HG02943 (cell line): ENCODE data around the gene KRT3.
"Not testable (repeated sequence)": the region's sequence is repeated elsewhere in the genome, so short reads cannot be mapped to it uniquely, and the experiment has no call there.

Experiments
- ATAC-seq: cut with Tn5 transposase; IDR thresholded peaks from one replicate; pipeline ENCODE4 v1.9.1; 2021; ENCODE audit warnings: mild to moderate bottlenecking, low read depth, moderate library complexity; ENCODE audit not compliant: unreplicated experiment

KRT3 gene

DNA sequence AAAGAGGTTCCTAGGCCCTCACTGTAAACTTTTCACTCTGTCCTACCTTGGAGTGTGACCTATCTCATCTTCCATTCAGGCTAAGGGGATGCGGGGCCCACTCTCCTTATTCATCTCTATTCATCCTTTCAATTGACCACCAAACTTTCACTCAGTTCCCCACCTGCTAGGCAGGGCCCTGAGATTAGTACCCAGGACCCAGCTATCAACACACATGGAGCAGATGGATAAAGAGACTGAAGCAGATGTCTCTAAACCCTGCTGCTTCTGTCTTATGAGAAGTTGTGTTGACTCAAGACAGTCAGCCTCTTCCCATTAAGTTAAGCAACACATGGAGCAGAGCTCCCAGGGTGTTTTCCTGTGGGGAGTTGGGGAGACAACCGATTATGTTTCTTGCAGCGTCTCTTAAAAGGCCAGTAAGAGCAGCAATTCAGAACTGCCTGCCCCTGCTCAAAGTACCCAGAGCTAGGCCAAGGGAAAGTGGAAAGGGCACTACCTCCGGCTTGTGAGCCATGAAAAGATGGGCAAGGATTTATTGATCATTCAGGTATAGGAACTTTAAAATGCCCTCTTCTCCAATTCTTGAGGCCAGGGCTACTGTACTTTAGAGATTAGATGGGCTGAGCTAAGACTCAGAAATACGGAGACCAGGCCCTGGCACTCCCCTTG lies 29.4 kb downstream of the KRT3 start:
- ATAC-seq: no peak

DNA sequence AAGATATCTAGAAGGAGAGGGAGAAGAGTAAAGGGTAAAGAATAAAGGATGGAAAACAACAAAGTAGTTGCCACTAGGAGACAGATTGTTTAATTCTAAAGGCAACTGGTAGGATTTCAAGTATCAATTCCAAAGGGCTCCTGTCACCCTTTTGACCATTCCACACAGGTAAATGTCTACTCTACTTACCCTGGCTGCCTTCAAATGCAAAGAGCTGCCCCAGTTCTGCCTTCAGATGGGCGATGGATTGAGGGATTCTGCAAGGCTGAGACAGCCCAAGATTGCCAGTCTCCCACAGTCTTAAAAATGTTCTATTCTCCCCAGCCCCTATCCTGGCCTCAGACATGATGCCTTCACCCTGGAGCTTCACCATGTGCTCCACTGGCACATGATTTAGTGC lies 30.2 kb downstream of the KRT3 start:
- ATAC-seq: no peak

DNA sequence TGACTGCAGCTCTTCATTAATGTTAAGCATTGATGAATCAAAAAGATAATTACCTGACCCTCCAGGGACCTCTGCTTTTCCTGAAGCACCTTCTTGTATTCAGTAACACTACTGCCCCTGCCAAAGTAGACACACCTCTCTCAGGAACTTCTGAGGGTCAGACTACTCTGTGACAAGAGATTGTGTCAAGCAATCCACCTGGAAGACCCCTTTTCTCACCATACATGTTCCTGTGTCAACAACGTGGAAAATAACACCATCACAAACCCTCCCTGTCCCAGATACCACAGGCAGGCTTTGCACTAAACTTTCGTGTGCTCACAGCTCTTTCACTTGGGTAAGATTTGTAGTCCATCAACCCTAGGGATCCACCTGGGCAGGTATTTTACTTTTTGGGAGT lies 31.9 kb downstream of the KRT3 start:
- ATAC-seq: no peak

DNA sequence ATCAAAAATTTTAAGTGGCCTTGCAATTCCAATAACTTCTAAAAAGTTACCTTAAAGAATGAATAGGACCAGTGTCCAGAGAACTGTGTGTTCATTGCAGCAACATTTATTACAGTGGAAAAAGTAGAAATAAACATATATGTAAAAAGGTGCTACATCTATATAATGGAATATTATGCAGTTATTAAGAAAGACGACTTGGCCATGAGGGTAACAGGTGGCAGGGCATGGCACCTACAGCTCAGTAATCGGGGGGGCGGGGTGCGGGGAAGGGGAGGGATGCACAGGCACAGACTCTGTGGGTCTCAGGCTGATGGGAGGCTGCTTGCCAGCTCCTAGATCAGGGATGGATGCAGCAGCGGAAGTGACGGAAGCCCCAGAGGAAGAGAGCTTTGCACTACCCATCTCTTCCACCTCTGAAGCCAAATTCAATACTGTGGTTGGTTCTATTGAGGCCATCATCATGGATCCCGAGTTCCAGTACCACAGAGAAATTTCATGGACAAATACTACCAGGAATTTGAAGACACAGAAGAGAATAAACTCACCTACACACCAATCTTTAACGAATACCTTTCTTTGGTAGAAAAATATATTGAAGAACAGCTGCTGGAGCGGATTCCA lies 32.8 kb downstream of the KRT3 start:
- ATAC-seq: no peak

DNA sequence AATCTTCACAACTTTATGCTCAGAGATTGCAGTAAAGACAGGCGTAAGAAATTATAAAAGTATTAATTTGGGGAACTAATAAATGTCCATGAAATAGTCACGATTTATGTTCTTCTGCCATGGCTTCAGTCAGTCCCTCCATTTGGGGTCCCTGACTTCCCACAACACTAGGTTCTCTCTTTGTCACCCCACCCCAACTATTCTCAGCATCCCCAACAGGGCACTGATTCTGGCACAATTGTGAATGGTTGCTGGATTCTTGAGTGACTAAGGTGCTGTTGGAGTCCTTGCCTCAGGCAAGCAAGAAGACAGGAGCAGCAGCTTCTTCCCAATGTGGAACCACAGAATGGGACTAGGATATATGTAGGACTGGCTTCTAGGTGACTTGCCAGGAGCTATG lies 34.1 kb downstream of the KRT3 start:
- ATAC-seq: no peak

DNA sequence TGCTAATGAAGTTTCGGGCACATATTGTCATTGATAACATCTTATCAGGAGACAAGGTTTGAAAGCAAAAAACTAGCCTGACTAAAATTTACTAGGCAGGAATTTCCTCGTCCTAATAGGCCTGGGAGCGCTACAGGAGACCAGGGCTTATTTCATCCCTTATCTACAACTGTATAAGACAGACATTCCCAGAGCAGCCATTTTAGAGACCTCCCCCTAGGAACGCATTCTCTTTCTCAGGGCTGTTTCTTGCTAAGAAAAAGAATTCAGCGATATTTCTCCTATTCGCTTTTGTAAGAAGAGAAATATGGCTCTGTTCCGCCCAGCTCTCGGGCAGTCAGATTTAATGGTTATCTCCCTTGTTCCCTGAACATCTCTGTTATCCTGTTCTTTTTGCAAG lies 34.7 kb downstream of the KRT3 start:
- ATAC-seq: not testable (repeated sequence)

DNA sequence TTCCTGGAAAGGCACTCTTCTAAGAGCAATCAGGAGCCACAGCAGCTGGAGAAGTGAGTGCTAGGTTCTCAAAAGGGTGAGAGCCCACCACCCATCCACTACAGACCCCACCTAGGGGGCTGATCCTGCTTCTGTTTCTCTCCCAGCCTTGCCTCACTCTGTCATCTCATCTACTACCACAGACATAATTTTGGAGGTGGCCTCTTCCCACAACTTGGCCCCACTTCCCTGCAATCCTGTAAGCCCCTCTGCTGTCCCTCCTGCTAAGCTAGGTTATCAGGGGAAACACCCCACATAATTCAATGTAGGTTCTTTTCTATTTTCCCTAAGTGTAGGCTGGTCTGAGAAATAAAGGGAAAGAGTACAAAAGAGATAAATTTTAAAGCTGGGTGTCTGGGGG lies 35.3 kb downstream of the KRT3 start:
- no peak for ATAC-seq

DNA sequence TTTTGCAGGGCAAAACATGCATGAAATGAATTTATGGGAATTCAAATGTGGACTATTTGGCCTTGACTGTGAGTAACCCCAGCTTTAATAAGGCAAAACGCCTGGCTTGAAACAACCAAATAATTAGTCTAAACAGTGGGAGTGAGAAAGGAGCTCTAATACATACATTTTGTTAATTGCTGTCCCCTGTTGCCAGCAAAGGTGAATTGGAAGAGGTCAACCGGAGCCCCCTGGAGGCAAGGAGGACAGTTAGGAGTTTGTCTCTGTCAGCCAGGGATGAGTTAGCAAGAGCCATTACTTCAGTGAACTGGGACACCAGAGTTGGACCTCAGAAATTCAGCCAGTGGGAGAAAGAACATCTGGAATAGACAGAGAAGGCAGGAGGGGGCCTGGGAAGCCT lies 36.2 kb downstream of the KRT3 start:
- no peak for ATAC-seq

DNA sequence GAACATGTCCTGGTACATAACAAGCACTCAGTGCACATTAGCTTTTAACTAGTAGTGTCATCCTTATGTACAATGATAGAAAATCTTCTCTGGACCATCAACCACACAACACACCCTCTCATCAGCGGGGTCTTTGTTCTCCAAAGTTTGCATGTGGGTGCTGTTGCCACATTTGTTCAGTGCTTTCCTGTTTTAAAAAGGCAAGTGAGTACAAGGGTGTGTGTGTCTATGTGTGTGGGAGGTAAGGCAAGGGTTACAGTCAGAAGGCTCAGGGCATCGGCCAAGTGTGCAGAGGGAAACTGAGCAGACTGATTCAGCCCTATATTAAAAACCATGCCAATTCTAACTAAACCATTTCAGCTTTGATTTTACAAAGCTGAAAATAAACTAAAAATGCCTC lies 36.7 kb downstream of the KRT3 start:
- no peak for ATAC-seq

DNA sequence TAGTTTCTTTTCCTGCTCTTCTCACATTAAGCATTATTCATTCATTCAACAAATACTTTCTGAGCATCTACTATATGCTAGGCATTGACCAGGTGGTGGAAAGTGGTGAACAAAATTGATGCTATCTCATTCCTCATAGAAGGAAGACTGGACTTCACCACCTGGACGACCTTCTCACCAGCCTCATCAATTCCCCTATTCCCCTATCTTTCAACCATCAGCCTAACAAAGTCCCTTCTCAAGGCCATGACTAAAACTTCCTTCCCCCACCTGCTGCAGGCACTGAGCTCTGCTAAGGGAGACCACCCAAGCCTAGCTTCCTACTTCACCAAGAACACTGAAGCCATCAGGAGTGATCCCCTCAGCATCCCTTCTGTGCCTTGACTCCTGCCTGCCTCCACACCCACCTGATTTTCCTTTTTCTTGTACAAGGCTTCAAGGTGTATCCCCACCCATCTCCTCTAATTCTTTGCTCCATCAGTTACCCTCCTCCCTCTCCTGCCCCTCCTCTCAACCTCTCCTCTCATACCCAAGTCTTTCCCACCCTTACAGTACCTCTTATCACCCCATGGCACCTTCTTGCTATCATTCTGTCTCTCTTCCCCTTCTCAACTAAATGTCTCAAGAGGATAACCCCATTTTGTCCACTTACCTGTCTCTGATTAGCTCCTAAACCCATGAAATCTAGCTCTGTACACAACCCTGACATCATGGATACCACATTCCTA lies 38.3 kb downstream of the KRT3 start:
- no peak for ATAC-seq

DNA sequence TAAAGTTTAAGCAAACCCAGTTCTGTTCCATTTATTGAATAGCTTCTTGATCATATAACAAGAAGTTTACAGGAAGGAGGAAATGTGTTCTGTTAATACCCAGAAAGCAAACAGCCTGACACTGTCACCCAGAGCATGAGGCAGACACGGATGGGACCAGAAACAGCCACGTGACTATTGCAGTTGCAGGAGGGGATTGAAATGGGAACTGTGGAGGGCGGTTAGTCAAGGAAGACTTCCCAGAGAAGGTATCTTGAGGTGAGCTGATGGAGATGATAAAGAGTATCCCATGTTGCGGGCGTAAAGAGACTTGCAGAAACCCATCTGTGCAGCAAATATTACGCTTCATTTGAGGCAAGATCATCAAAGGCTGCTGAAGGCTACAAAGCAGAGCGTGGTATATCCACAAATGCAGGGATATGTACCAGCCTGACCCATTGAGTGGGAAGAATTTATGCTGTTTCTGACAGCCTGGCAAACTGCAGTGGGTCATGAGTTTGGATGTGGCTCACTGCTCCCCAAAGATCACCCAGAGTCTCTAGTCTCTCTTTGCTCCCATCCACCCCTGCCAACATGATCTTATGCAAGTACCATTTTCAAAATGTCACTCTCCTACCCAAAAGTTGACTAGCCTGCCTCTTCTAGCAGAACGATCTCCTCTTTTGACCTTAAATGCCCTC lies 39.5 kb downstream of the KRT3 start:
- no peak for ATAC-seq

DNA sequence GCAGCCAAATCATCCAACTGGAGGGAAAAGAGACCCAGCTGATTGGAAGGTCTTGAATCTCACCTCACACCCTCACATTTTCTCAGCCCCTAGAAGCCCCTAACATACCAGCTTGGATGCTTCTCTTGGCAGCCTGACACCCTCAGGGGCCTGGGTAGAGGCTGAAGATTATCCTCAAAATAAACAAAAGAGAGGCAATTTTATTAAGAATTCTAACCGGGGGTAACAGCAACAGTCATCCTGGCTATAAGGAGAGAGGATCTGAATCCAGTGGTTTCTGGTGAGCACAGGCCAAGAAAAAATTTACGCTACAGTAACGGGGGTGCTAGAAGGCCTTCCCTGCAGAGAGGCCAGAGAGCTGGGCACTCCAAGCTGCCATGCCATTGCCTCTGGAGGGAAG lies 40.4 kb downstream of the KRT3 start:
- ATAC-seq: no peak

DNA sequence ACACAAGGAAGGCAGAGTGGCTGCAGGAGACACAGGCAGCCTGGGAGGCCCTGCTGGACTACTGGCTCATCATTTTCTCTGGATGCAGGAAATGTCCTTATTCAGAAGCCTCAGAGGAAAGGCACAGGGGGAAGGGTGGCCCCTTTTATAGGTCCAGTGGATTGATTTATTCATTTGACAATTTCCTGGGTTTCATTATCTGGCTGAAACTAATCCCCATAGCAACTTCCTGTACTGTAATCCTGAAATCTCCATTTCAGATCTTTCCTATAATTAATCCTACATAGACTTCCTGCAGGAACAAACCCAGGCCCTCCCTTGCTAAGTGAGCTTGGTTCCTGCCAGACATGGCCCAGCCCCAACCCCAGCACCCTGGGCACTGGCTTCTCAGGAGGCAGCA lies 41.8 kb downstream of the KRT3 start:
- ATAC-seq: no peak

DNA sequence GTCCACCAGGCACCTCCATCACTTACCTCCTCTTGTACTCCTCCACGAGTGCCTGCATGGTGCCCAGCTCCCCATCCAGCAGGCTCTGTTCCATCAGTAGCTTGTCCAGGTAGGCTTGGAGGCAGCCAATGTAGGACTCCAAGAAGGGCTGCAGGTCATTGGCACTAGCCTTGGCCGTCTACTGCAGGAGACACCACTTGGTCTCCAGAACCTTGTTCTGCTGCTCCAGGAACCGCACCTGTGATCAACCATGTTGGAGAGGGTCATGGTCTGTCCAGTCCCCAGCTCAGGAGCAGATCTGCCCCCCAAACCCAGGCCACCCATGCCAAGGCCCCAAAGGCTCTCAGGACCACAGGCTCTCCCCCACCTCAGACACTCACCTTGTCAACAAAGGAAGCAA lies 42.6 kb downstream of the KRT3 start:
- no peak for ATAC-seq

DNA sequence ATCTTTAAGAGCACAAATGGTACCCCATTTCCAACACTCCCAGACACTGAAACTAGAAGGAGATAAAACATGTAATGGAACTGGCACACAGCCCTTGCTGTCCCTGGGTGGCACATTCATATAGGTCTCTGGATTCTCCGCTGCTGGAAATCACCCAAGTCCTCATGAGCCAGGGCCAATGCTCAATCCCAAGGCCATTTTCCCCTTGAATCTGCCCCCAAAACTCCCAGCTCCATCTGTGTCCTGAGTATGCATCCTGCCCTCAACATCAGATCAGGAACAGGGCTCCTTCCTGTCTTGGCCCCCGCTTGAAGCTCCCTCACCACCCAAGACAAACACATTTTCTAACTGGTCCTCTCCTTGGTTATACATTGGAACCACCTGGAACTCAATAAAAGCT lies 43.4 kb downstream of the KRT3 start:
- ATAC-seq: no peak

DNA sequence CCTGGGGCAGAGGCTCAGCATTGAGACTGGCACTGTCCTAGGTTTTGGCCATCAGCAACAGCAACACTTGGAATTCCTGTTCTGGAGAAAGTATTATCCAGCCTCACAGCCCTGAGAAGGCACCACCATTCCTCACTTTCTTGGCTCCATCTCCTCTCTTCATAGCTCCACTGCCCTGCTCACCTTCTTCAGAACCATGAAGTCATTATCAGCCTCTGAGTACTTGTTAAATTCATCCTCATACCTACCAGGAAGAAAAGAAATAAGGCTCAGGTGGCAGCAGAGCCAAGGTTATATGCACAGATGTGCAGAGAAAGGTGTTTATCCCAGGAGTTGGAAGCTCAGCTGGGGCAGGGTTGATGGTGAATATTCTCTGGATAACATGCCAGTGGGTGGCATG lies 44.1 kb downstream of the KRT3 start:
- ATAC-seq: no peak

DNA sequence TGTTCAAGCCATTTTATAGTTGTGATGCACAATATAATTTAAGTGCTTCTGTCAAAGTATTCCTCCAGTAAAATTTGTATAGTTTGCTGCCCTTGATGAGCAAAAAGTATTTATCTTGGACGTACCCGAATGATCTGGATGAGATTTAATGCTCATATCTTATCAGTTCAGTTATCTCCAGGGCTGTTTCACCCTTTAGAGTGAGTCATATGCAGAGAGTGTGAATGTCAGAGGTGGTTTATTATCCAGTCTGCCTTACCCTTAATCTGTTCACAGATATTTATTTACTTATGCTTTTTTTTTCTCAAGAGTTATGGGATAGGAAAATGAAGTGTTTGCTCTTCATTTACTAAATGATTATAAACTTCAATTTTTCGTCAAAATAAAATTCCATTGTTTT lies 45.4 kb downstream of the KRT3 start:
- not testable (repeated sequence) for ATAC-seq

DNA sequence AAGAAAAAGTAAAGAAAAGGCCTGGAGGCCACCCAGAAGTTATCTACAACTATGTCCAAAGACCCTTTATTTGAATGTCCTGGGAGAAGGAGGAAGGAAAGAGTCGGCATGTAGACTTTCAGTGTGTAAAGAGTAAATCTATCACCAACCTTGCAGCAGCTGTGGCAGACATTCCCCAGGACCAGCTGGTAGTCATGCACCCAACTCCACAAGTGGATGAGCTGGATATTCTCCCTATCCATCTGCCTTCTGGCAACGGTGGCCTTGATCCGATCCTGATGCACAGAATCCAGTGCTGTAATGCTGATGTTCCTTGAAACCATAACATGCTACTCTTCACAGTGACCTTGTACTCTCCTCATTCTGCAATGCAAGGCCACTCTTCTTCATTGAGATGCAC lies 46.1 kb downstream of the KRT3 start:
- ATAC-seq: no peak

DNA sequence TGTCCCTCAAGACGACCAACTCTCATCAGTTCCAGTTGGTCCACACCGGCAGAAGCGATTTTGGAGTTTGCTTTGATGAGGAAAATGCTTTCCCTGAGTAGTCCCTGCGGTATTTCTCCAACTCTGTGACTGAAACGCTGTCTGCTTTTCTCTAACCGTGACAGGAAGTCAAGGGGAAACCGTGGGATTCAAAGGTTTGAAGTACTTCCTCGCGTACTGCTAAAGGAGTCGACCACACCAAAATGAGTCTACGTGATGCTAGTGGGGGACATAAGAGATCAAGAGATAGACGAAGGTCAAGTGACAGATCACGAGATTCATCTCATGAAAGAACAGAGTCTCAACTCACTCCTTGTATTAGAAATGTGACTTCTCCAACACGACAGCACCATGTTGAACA lies 47.3 kb downstream of the KRT3 start:
- ATAC-seq: no peak

DNA sequence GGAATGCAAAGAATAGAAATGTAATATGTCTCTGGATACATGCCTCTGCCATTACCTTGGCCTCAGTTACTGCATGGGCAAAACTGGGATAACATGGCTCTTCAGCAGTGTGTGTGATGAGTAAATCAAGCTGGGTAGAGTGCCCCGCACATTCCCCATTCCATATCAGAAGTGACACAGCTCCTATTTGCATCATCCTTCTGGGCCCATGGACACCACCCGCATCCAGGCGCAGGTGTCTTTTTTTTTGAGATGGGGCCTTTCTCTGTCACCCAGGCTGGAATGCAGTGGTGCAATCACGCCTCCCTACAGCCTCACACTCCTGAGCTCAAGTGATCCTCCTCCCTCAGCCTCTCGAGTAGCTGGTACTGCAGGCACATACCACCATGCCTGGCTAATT lies 50.4 kb downstream of the KRT3 start:
- ATAC-seq: no peak

DNA sequence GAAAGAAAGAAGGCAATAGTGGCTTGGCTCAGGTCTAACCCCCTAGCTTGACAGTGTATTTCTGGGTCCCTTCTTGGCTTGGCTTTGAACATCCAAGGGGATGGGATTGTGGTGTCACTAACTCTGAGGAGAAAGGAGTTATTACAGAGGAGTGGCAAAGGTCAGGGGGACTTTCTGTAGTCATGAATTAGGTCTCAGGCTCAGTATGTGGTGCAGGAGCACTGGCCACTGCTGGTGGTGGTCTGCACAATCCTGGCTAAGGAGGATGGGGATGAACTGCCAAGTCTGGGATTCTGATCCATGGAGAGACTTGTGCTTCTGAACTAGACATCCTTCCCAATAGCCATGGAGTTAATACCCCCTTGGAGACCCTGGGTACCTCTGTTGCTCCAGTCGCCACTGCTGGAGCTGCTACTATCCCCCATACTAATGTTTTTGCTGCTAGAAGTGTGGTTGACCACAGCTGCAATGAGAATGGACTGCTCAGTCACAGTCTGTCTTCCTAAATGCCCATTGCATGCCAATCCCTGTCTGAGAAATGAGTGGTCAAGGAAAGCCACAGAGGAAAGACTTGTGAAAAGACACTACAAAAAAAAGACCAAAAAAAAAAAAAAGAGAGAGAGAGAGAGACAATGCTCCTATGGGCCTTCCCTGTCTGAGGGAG lies 51.3 kb downstream of the KRT3 start:
- ATAC-seq: no peak
